ENCODE results near the gene NLGN3. TPM values are rescaled to one million over a fixed set of nuclear protein-coding genes. Genes with fewer than 3 reads are reported as not detected.
A peak's percentile ranks its signal among the peaks of the same experiment; 100 is the strongest.
"Not testable (repeated sequence)": the region's sequence is repeated elsewhere in the genome, so short reads cannot be mapped to it uniquely, and the experiment has no call there.

The NLGN3 gene
- total RNA-seq, 1 experiment from 2014 or later, result 0.69 TPM

DNA sequence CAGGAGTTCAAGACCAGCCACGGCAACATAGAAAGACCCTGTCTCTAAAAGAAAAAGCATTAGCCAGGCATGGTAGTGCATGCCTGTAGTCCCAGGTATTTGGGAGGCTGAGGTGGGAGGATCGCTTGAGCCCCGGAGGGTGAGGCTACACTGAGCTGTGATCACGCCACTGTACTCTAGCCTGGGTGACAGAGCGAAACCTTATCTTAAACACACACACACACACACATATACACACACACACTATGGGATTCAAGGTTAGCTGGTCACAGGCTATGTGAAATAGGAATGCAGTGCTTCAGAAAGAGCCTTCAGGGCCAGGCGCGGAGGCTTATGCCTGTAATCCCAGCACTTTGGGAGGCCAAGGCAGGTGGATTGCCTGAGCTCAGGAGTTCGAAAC, 23.5 kb downstream of the NLGN3 start:
- no peak for DNase-seq (ENCODE audit: extremely low read depth, low read depth)

DNA sequence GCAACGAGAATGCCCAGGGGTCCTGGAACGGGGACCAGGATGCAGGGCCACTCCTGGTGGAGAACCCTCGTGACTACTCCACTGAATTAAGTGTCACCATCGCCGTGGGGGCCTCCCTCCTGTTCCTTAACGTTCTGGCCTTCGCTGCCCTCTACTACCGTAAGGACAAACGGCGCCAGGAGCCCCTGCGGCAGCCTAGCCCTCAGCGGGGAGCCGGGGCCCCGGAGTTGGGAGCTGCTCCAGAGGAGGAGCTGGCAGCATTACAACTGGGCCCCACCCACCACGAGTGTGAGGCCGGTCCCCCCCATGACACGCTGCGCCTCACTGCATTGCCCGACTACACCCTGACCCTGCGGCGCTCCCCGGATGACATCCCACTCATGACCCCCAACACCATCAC, 24.9 kb downstream of the NLGN3 start:
- no peak for DNase-seq (ENCODE audit: extremely low read depth, low read depth)

DNA sequence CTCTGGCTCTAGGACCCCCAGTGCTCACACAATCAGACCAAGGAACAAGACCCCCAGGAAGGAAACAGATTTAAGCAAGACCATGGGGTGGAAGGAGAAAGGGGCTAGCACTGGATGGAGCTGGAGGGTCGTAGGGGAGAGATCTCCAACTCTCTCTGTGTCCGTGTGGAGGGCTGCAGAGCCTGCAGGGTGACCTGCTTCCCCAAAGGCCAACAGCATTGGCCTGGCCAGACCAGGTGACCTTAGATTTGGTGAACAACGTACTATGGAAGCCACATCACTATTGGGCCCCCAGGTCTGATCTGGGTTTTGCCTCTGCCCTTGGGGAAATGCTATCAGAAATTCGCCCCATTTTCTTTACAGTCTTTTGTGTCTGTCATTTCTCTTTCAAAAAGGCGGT, 26.0 kb downstream of the NLGN3 start:
- DNase-seq (ENCODE audit: extremely low read depth, low read depth), result no peak

DNA sequence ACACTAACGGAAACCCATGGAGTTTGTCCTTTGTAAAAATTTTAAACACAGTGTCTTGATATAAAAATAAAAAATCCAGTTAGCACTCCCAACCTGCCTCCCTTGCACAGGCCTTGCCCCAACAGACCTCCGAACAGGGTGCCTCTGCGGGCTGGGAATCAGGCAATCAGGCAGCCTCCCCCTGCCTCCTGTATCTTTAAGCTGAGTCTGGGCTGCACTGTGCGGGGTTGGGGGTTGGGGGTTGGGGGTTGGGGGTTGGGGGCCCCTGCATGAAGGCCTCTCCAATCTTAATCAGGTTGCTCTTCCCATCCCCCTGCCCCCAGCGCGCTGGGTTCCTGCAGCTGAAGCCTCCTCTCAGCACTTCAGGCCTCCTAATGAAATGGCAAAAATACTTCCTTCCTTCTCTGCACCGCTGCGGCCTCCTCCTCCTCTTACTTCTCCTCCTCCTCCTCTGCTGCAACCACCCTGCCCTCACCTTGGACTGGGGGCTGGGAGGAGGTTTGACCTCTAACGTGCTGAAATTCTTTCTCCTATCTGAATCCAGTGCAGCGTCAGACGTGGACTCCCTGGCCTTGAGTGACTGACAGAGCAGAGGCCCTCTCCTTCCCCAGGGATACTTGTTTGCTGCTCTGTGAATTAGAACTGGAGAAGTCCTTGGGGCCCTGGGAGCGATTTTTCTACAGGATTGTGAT, 26.6 kb downstream of the NLGN3 start:
- no peak for DNase-seq (ENCODE audit: extremely low read depth, low read depth)

DNA sequence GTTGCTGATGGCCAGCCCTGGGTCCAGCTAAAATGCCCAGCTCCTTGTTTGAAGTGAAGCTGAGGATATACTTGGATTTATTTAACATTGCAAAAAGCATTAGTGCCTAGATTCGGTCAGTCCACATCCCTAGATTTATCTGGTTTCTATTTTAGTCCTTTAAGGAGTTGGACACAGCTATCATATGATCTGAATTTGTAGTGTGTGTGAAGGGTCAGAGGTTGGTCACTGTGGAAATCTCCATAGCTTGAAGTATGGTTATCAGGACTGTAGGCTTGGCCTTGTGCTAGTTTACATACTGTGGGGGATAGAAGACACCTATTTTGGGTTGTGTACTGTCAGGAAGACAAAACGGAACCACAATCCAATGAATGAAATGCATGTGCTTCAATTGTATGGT, 28.8 kb downstream of the NLGN3 start:
- DNase-seq (ENCODE audit: extremely low read depth, low read depth), result no peak

DNA sequence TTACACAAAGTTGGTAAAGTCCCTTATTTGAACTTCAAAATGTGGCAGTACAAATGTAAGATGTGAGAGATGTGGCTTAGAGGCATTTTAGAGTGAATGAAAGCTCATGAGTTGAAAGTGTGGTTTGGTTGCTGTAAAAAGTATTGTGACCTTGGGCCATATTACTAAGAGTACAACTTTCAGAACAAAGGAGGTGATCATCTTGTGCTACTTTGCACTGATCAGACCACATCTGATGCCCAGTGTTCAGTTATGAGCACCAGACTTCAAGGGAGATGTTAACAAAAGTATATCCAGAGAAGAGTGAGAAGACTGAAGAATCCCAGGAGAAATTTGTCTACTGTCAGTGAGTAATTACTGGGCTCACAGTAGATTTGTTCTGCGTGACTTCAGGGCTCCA, 30.2 kb downstream of the NLGN3 start:
- DNase-seq (ENCODE audit: extremely low read depth, low read depth), result no peak

DNA sequence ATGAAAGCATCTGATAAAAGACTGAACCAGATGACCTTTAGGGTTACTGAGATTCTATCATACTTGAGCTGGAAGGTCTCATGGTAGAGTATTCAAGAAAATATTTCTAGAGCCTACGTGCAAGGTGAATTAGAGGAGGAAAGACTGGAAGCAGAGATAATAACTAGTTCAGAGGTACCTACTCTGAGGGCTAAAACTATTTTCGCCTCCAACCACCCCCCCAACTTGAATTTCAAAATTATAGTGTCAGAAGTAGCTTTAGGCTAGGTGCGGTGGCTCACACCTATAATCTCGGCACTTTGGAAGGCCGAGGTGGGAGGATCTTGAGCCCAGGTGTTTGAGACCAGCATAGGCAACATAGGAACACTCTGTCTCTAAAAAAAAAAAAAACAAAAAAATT, 30.9 kb downstream of the NLGN3 start:
- DNase-seq (ENCODE audit: extremely low read depth, low read depth), result no peak

DNA sequence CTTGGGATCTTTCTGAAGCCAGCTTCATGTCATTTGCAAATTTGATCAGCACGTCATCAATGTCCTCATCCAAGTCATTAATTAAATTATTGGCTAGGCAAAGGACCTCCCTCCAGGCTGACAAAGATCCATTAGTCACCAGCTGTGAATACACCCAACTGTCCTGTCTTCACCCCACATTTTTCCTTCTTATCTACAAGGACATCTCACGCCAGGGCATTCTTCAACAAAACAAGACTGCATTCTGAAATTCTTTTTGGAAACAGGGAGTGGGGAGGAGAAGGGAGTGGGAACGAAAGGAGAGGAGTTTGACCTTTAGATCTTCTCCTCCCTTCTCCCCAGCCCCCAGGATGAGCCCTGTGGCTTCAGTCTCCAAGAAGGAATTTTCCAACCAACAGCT, 32.7 kb downstream of the NLGN3 start:
- no peak for DNase-seq (ENCODE audit: extremely low read depth, low read depth)

DNA sequence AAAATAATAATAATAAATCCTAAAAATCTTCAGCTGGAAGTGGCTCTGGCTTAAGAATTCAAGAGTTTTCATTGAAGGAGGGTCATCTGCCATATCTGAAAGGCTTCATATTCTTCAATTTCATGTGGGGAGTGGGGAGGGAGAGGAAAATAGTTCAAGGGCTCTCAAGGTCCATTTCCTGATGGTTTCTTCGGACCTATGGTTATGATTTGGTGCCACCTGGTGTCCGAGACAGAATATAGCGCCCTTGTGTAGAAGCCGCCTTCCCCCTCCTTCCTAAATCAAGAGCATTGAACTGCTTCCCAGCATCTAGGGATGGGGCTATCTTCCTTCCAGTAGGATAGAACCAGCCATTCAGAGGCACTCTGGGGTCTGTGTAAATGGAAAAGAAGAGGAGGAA, 34.3 kb downstream of the NLGN3 start:
- DNase-seq (ENCODE audit: extremely low read depth, low read depth), result peak; percentile 65

DNA sequence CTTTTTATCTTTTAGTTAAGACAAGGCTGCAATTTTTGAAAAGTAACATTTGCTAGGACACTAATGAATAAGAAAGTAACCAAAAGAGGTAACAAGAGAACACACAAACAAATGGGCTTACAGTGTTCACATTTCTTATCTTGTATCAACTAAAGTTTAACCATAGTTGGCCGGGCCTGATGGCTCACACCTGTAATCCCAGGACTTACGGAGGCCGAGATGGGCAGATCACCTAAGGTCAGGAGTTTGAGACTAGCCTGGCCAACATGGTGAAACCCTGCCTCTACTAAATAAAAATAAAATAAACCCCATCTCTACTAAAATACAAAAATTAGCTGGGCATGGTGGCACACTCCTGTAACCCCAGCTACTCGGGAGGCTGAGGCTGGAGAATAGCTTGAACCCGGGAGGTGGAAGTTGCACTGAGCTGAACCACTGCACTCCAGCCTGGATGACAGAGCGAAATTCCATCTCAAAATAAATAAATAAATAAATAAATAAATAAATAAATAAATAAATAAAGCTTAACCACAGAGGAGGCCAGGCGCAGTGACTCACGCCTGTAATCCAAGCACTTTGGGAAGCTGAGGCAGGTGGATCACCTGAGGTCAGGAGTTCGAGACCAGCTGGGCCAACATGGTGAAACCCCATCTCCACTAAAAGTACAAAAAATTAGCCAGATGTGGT, 36.1 kb downstream of the NLGN3 start:
- DNase-seq (ENCODE audit: extremely low read depth, low read depth), result not testable (repeated sequence)

DNA sequence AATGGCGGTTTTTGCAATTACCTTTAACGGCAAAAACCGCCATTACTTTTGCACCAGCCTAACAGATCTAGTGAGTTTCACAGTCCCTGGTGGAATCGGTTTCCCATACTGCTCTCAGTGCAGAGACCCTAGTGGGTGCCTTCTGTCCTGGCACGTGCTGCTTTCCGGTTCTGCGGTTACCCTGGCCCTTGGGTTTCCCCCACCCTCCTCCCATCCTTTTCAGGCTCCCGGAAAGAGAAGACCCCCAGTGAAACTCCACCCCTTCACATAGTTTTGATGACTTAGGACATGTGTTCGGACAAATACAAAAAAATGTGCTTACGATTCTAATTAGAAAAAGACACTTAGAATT, 36.9 kb downstream of the NLGN3 start:
- DNase-seq (ENCODE audit: extremely low read depth, low read depth), result no peak

DNA sequence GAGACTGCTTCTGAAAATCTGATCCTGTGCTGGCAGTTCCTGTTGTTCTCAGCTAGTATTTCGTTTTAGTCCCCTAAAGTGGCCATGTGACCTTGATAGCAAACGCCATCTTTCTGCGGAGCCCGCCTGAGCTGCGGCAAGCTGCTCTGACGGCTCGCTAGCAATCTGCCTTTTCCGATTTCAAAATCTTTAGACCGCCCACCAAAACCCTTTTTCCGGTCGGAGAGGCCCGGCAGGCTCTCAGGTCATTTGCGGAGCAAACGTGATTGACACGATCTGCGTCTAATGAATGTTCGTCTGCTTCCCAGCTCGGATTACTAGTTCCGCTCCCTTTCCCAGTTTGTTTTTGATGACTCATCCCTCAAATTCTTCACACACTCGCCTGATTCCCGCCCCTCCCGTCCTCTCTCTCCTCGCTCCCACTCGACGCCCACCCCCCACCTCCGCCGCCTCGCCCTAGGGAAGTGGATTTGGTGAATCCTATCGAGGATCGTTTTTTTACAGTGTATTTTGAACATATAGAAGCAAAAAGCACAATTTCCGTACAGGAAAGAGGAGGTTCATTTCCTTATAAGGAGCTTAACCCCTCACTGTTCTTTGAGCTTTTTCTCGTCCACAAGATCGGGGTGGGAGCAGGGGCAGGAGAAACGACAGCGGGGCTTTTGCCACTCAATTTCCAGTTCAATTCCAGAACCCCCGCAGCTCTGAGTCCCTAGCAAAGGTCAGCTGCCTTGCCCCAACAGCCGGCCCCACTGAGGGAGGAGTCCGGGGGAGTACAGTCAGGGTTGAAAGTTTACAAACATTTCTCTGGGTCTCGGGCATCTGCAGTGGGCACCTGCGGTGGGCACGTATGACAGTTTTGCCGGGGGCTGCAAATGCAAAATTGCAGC, 37.5 kb downstream of the NLGN3 start:
- peak; percentile 98 for DNase-seq (ENCODE audit: extremely low read depth, low read depth)

DNA sequence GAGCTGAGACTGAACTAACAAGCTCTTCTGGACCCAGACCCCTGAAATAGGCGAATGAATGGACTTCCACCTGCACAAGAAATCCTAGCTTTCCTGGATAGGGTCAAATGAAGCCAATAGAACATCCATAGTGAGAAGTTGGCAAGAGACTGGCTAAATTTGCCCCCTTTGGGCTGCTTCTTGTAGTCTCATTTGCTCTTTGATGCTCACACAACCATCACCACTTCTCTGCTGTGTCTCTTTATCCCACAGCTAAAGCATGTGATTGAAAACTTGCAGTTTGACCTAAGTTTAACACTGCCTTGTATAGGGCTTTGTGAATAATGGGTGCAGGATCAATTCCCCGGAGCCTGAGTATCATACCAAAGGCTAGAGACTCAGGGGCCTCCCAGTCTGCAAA, 38.2 kb downstream of the NLGN3 start:
- DNase-seq (ENCODE audit: extremely low read depth, low read depth), result no peak

DNA sequence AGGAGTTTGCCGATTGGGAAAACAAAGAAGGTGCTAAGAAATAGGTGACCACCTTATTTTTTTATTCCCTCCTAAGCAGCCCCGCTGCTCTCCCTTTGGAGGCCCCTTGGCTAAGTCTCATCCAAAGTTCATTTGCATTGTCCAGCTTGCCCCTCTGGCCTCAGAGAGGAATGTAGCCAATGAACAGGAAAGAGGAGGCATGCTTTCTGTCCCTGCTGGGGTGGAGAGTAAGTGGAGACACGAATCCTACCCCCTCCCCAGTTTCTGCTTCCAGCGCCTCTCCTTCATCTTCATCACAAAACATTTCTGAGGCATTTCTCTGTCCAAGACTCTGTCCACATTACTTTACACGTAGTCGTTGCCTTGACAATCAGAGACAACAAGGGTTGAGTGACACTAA, 38.7 kb downstream of the NLGN3 start:
- no peak for DNase-seq (ENCODE audit: extremely low read depth, low read depth)

DNA sequence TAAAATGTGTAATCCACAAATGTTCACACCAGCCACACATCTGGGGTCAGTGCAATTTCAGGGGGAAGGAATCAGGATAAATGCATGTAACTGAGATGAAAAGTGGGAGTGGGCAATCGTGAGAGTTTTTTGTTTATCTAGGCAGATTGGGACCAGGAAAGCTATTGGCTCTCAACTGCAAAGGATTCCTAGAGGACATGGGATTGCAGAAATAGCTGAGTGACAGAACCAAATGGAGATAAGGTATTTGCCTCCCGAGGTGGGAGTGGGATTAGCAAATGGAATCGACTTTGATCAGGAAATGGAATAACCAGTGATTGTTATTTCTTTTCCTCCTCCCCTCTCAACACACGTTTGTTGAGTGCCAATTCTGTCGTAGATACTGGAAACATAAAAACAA, 39.5 kb downstream of the NLGN3 start:
- DNase-seq (ENCODE audit: extremely low read depth, low read depth), result no peak

DNA sequence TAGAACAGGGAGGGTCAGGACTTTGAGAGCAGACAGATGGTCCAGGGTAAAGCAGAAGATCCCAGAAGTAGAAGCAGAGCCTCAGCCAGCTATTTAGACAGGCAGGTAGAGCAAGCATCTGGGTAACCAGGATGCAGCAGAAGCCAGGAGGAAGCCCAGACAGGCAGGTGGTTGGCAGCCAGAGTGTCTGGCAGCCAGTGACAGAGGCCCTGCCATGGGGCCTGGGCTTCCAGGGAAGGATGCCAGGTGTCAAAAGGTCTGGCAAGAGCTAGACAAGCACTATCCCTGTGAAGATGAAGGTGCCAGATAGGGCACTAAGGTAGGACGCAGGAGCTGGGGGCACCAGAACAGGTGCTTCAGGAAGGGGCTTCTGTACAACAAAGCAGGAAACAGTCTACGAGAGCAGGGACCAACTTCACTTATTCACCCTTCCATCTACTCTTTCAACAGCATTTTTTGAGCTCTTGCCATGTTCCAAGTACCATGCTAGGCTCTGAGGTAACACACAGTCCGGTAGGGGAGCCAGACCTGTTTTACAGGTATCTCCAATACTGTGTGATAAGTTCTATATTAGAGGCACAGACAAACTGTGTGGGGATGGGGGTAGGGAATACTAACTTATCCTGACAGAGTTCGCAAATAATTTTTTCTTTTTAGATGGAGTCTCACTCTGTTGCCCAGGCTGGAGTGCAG, 40.3 kb downstream of the NLGN3 start:
- DNase-seq (ENCODE audit: extremely low read depth, low read depth), result no peak

DNA sequence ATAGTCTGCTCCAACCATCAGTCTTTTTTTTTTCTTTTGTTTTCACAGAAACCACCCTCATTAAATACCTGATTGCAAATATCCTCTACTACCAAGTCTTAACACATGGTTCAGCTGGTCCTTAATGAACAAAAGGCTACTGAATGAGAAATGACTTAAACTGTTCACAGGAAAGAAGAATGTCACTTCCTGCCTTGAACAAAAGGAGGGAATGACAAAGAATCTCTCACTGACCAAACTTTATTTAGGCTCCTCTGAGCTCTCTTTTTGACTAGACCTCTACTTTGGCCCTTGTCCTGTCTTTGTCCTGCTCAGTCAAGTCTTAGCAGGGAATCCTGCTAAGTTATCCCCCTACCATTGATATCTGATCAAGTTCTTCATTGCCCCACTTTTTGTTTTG, 46.6 kb downstream of the NLGN3 start:
- no peak for DNase-seq (ENCODE audit: extremely low read depth, low read depth)

DNA sequence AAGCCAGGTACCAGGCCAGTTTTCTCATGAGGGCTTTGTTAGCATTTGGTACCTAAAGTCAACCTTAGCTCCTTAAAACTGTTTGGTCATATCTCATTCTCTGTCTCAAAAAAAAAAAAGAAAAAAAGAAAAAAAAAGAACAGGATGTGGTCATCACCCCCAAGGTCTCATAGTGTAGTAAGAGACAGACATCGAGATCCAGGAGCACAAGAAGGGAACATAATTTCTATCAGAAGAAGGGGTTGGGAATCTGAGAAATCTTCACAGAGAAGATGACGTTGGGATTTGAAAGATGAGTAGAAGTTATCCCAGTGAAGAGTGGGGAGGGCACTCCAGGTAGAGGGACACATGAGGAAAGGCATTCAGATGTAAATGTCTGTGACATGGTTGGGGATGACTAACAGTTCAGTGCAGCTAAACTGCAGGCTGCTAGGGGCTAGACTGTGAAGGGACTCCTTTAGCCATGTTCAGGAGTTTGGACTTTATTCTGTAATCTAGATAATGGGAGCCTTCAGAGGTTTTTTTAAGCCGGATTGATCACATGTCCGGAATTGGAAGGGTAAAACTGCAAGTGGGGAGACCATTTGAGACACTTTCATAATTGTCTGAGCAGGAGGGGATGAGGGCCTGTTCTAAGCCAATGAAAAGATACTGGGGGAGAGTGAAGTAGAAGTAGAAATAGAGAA, 51.5 kb downstream of the NLGN3 start:
- no peak for DNase-seq (ENCODE audit: extremely low read depth, low read depth)

DNA sequence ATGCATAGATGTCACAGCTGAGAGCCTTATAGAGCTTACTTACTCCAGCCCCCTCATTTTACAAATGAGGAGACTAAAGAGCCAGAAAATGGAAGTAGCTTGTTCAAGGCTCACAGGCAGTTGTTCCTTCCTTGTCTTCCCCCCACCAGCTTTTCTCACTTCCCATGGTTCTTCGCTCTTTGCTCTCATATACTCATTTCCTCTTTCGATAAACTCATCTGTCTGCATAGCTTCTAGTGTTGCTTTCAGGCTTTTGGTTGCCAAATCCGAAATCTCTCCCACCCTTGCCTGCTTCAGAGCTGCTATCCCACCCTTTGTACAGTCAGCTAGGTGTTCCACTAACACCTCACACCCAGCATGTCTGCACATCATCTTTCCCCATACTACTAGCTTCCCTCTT, 53.4 kb downstream of the NLGN3 start:
- no peak for DNase-seq (ENCODE audit: extremely low read depth, low read depth)

DNA sequence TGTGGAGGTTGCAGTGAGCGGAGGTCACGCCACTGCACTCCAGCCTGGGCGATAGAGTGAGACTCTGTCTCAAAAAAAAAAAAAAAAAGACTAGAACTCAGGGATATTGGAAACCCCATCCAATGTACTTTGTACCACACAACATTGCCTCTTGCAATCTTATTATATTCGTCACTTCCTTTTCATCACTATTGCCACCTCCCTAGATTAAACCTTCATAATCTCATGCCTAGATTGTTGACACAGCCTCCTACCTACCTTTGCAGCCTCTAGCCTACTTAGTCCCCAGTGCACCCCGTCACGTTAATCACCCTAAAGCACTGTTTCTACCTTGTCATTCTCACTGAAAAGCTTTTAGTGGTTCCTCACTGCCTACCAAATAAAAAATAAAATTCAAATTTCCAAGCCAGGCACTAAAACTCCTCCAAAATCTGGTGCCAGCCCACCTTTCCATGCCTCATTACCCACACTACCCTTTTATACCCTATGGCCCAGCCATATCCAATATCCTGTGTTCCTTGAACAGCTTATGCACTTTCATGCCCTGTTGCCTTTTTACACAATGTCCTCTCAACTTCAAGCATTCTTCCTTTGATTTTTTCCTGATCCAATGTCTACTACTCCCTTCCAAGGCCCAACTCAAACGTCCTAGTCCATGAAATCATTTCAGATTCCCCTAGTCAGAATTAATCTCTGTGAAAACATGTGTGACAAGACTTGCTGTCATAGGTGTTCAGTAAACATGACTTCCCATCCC, 54.8 kb downstream of the NLGN3 start:
- no peak for DNase-seq (ENCODE audit: extremely low read depth, low read depth)
